Thymus (tissue), 11 donors: ENCODE results near the gene ATP11A. TPM values are rescaled to one million over a fixed set of nuclear protein-coding genes. Genes with fewer than 3 reads are reported as not detected.
"Not testable (repeated sequence)": the region's sequence is repeated elsewhere in the genome, so short reads cannot be mapped to it uniquely, and the experiment has no call there.

Experiments used
- DNase-seq, 9 donors: peaks; one replicate each; pipeline ENCODE4 v3.0.0-alpha.2; 2013; ENCODE audit warnings: low spot score in 9 of 9, low read depth in 6 of 9, missing footprints in 1 of 9
- H3K27ac ChIP-seq, 2 donors: one replicate each; pipeline ENCODE4 v1.5.1; 2013; ENCODE audit warnings: control low read depth in 1 of 2, low read depth in 1 of 2, low read length in 1 of 2, mild to moderate bottlenecking in 1 of 2, moderate library complexity in 1 of 2
- H3K27me3 ChIP-seq, 2 donors: one replicate each; pipeline ENCODE4 v1.5.1; 2013; ENCODE audit warnings: low read length in 1 of 2; ENCODE audit not compliant: control insufficient read depth in 2 of 2, insufficient read depth in 1 of 2
- H3K36me3 ChIP-seq, 2 donors: one replicate each; pipeline ENCODE4 v1.5.1; 2013; ENCODE audit warnings: low read length in 1 of 2, mild to moderate bottlenecking in 1 of 2, moderate library complexity in 1 of 2; ENCODE audit not compliant: control insufficient read depth in 2 of 2, insufficient read depth in 2 of 2
- H3K4me1 ChIP-seq, 2 donors: one replicate each; pipeline ENCODE4 v1.5.1; 2013; ENCODE audit warnings: low read length in 2 of 2; ENCODE audit not compliant: control insufficient read depth in 2 of 2, insufficient read depth in 2 of 2
- H3K4me3 ChIP-seq, 2 donors: one replicate each; pipeline ENCODE4 v1.5.1; 2013; ENCODE audit warnings: low read length in 2 of 2, control low read depth in 1 of 2, mild to moderate bottlenecking in 1 of 2
- H3K9me3 ChIP-seq, 2 donors: one replicate each; pipeline ENCODE4 v1.5.1; 2013; ENCODE audit warnings: low read length in 1 of 2, mild to moderate bottlenecking in 1 of 2; ENCODE audit not compliant: control insufficient read depth in 2 of 2, insufficient read depth in 1 of 2
- WGBS: extraction: QIAGEN DNeasy Blood & Tissue Kit; methylation state at CpG from one replicate; pipeline ENCODE4 v1.1.7; 2013; 5-methylcytosine and 5-hydroxymethylcytosine counted together
- polyA plus RNA-seq: library from polyadenylated mRNA; stranded (reverse); fragments of 200-250 nt; gene quantifications from one replicate; pipeline ENCODE4 v1.2.3, GENCODE V29; 2013
- total RNA-seq: library from RNA; stranded (reverse); fragments of 120-200 nt; gene quantifications from one replicate; pipeline ENCODE4 v1.2.4, GENCODE V29; 2013
- donor health status: healthy.

The ATP11A gene
- total and polyA plus RNA-seq, 2 donors = 7.1 to 7.2 TPM

- 95% methylated on average over 32 of the region's 32 CpGs for WGBS
- peaks cover 12 to 26% of the 10 kb centered on the region in 2 donors for H3K36me3 ChIP-seq
- DNase-seq = no peak
These were observed 172.2 kb downstream of the ATP11A start for GRCh38 chr13:112861876-112862615.

GRCh38 chr13:112863356-112863755, 173.5 kb downstream of the ATP11A start:
- H3K27ac ChIP-seq, DNase-seq, H3K4me1 ChIP-seq, H3K9me3 ChIP-seq, H3K4me3 ChIP-seq, H3K27me3 ChIP-seq: not testable (repeated sequence)
- peaks cover 6 to 25% of the 10 kb centered on the region in 2 donors for H3K36me3 ChIP-seq
- WGBS = 94% methylated on average over 17 of the region's 17 CpGs

More at GRCh38 chr13:112861876-112862615, 172.2 kb downstream of the ATP11A start:
- no peaks in the 10 kb centered on the region for H3K27me3 ChIP-seq
- H3K27ac ChIP-seq = no peak overlapping the region
- no peaks in the 10 kb centered on the region for H3K4me1 ChIP-seq
- H3K9me3 ChIP-seq = no peaks in the 10 kb centered on the region
- H3K4me3 ChIP-seq = no peak overlapping the region

GRCh38 chr13:112865478-112865877, 175.6 kb downstream of the ATP11A start:
- not testable (repeated sequence) for H3K27me3 ChIP-seq, DNase-seq, H3K4me1 ChIP-seq, H3K36me3 ChIP-seq, H3K9me3 ChIP-seq, H3K4me3 ChIP-seq, H3K27ac ChIP-seq
- WGBS = 94% methylated on average over 14 of the region's 14 CpGs

GRCh38 chr13:112867301-112867711, 177.5 kb downstream of the ATP11A start:
- 97% methylated on average over 18 of the region's 18 CpGs for WGBS
- H3K4me3 ChIP-seq = no peak overlapping the region
- H3K36me3 ChIP-seq = peaks cover 0 to 8% of the 10 kb centered on the region in 2 donors
- DNase-seq = no peak
- no peaks in the 10 kb centered on the region for H3K27me3 ChIP-seq
- no peak overlapping the region for H3K27ac ChIP-seq
- peaks cover 0 to 10% of the 10 kb centered on the region in 2 donors for H3K4me1 ChIP-seq
- H3K9me3 ChIP-seq = peaks cover 0 to 4% of the 10 kb centered on the region in 2 donors

- no peak for DNase-seq
- Histone ChIP-seq H3K4me3 (no peak overlapping the region), H3K4me1 (peaks cover 0 to 13% of the 10 kb centered on the region in 2 donors), H3K27me3 (no peaks in the 10 kb centered on the region), H3K9me3 (peaks cover 0 to 12% of the 10 kb centered on the region in 2 donors), H3K27ac (no peak overlapping the region), H3K36me3 (peaks cover 0 to 8% of the 10 kb centered on the region in 2 donors)
- WGBS = 98% methylated on average over 5 of the region's 5 CpGs
These were observed 178.5 kb downstream of the ATP11A start for GRCh38 chr13:112868308-112868707.

- H3K36me3 ChIP-seq = peaks cover 0 to 8% of the 10 kb centered on the region in 2 donors
These were observed 179.6 kb downstream of the ATP11A start for GRCh38 chr13:112869202-112870050.

GRCh38 chr13:112870051-112870331, 180.2 kb downstream of the ATP11A start:
- H3K27ac ChIP-seq = no peak overlapping the region
- WGBS = 45% methylated on average over 2 of the region's 2 CpGs
- no peak for DNase-seq
- H3K4me3 ChIP-seq = no peak overlapping the region
- peaks cover 0 to 24% of the 10 kb centered on the region in 2 donors for H3K4me1 ChIP-seq
- peaks cover 0 to 10% of the 10 kb centered on the region in 2 donors for H3K36me3 ChIP-seq
- H3K27me3 ChIP-seq = peaks cover 0 to 2% of the 10 kb centered on the region in 2 donors
- peaks cover 0 to 23% of the 10 kb centered on the region in 2 donors for H3K9me3 ChIP-seq

More at GRCh38 chr13:112869202-112870050, 179.6 kb downstream of the ATP11A start:
- 52% methylated on average over 15 of the region's 15 CpGs for WGBS
- Histone ChIP-seq H3K4me3 (no peak overlapping the region), H3K27ac (no peak overlapping the region), H3K27me3 (peaks cover 0 to 2% of the 10 kb centered on the region in 2 donors), H3K4me1 (peaks cover 0 to 21% of the 10 kb centered on the region in 2 donors), H3K9me3 (peaks cover 0 to 23% of the 10 kb centered on the region in 2 donors)
- no peak for DNase-seq

GRCh38 chr13:112870737-112871287, 181.0 kb downstream of the ATP11A start:
- no peak overlapping the region for H3K4me3 ChIP-seq
- no peak for DNase-seq
- H3K27ac ChIP-seq = no peak overlapping the region
- H3K4me1 ChIP-seq = peaks cover 0 to 24% of the 10 kb centered on the region in 2 donors
- WGBS = 91% methylated on average over 28 of the region's 28 CpGs
- peaks cover 0 to 2% of the 10 kb centered on the region in 2 donors for H3K27me3 ChIP-seq
- H3K36me3 ChIP-seq = peaks cover 0 to 13% of the 10 kb centered on the region in 2 donors
- peaks cover 0 to 23% of the 10 kb centered on the region in 2 donors for H3K9me3 ChIP-seq

GRCh38 chr13:112871742-112872141, 181.9 kb downstream of the ATP11A start:
- Histone ChIP-seq H3K9me3 (peaks cover 0 to 23% of the 10 kb centered on the region in 2 donors), H3K36me3 (peaks cover 0 to 19% of the 10 kb centered on the region in 2 donors), H3K4me3 (no peak overlapping the region), H3K27ac (no peak overlapping the region), H3K27me3 (peaks cover 0 to 2% of the 10 kb centered on the region in 2 donors), H3K4me1 (peaks cover 0 to 24% of the 10 kb centered on the region in 2 donors)
- DNase-seq = no peak
- 93% methylated on average over 12 of the region's 12 CpGs for WGBS
